ENCODE data around the gene BZW1.

BZW1 gene

GRCh38 chr2:200839513-200839912 is 27.8 kb downstream of the BZW1 start:
- DNase-seq (ENCODE audit: low read depth), result no peak

- no peak for DNase-seq (ENCODE audit: low read depth)
These were observed 32.6 kb downstream of the BZW1 start for GRCh38 chr2:200843993-200844948.

GRCh38 chr2:200845194-200845593 is 33.5 kb downstream of the BZW1 start:
- no peak for DNase-seq (ENCODE audit: low read depth)

GRCh38 chr2:200845669-200846325 is 34.1 kb downstream of the BZW1 start:
- DNase-seq (ENCODE audit: low read depth), result no peak

- DNase-seq (ENCODE audit: low read depth), result no peak
These were observed 35.6 kb downstream of the BZW1 start for GRCh38 chr2:200847269-200847668.

- DNase-seq (ENCODE audit: low read depth), result no peak
These were observed 36.2 kb downstream of the BZW1 start for GRCh38 chr2:200847939-200848338.

GRCh38 chr2:200850512-200851256 is 39.0 kb downstream of the BZW1 start:
- DNase-seq (ENCODE audit: low read depth), result no peak

- no peak for DNase-seq (ENCODE audit: low read depth)
These were observed 39.9 kb downstream of the BZW1 start for GRCh38 chr2:200851398-200852248.

- no peak for DNase-seq (ENCODE audit: low read depth)
These were observed 40.9 kb downstream of the BZW1 start for GRCh38 chr2:200852605-200853004.

- DNase-seq (ENCODE audit: low read depth), result no peak
These were observed 45.1 kb downstream of the BZW1 start for GRCh38 chr2:200856806-200857205.

GRCh38 chr2:200860092-200860795 is 48.5 kb downstream of the BZW1 start:
- no peak for DNase-seq (ENCODE audit: low read depth)

- DNase-seq (ENCODE audit: low read depth), result no peak
These were observed 50.0 kb downstream of the BZW1 start for GRCh38 chr2:200861617-200862155.

GRCh38 chr2:200862532-200863000 is 50.9 kb downstream of the BZW1 start:
- DNase-seq (ENCODE audit: low read depth), result peak; percentile 56

- DNase-seq (ENCODE audit: low read depth), result no peak
These were observed 52.1 kb downstream of the BZW1 start for GRCh38 chr2:200863782-200864175.

GRCh38 chr2:200864176-200865034 is 52.7 kb downstream of the BZW1 start, which contains the start of gene CLK1:
Gene CLK1 (minus strand): TSS chr2:200864658. CDS start chr2:200861862, 2,796 bp downstream.
- peak; percentile 83 for DNase-seq (ENCODE audit: low read depth)

- DNase-seq (ENCODE audit: low read depth), result no peak
These were observed 57.3 kb downstream of the BZW1 start for GRCh38 chr2:200869014-200869413.

- DNase-seq (ENCODE audit: low read depth), result no peak
These were observed 59.4 kb downstream of the BZW1 start for GRCh38 chr2:200871151-200871550.

GRCh38 chr2:200873560-200873959 is 61.9 kb downstream of the BZW1 start:
- DNase-seq (ENCODE audit: low read depth), result no peak
